Measurements from ENCODE around the gene TMEM30B.

- no peak for TF ChIP-seq POLR2A (IDR thresholded peaks at IDR 0.05)
- TF ChIP-seq CTCF (IDR thresholded peaks at IDR 0.05): no peak
Measured at GRCh38 chr14:61229475-61229888, 51.7 kb downstream of the TMEM30B start.
